Kidney epithelial cell (primary cell): ENCODE results near the gene SFSWAP. TPM values are rescaled to one million over a fixed set of nuclear protein-coding genes. Genes with fewer than 3 reads are reported as not detected.
"Not testable (repeated sequence)": the region's sequence is repeated elsewhere in the genome, so short reads cannot be mapped to it uniquely, and the experiment has no call there.

Experiments used
- DNase-seq: peaks from one replicate; pipeline ENCODE4 v3.0.0-alpha.2; 2010; ENCODE audit warnings: low read depth
- H3K27me3 ChIP-seq: 2 replicates; pipeline ENCODE4 v1.6.0; 2011; ENCODE audit warnings: low read length; ENCODE audit not compliant: control insufficient read depth, insufficient read depth
- H3K36me3 ChIP-seq: 2 replicates; pipeline ENCODE4 v1.5.1; 2011; ENCODE audit warnings: low read length; ENCODE audit not compliant: control insufficient read depth, insufficient read depth
- H3K4me3 ChIP-seq: 2 replicates; pipeline ENCODE4 v1.5.1; 2011; ENCODE audit warnings: low read depth, mild to moderate bottlenecking, control low read depth, low read length
- total RNA-seq: library from RNA; depleted of rRNA; stranded (reverse); fragments of >200 nt; gene quantifications from 2 replicates; pipeline ENCODE4 v1.2.3, GENCODE V29; 2015
- TF ChIP-seq, protein P1 (sequence below): IDR thresholded peaks from 2 replicates; pipeline ENCODE4 v1.5.1; 2011; ENCODE audit warnings: mild to moderate bottlenecking, moderate library complexity, low read length, control low read depth, inconsistent platforms; ENCODE audit not compliant: insufficient read depth, poor library complexity, severe bottlenecking

The SFSWAP gene
- total RNA-seq, 1 donor from 2014 or later: 27.7 TPM

GRCh38 chr12:131681257-131681620 lies 29.7 kb upstream of the SFSWAP start:
- no peaks in the 10 kb centered on the region for H3K27me3 ChIP-seq
- TF ChIP-seq, protein P1, sequence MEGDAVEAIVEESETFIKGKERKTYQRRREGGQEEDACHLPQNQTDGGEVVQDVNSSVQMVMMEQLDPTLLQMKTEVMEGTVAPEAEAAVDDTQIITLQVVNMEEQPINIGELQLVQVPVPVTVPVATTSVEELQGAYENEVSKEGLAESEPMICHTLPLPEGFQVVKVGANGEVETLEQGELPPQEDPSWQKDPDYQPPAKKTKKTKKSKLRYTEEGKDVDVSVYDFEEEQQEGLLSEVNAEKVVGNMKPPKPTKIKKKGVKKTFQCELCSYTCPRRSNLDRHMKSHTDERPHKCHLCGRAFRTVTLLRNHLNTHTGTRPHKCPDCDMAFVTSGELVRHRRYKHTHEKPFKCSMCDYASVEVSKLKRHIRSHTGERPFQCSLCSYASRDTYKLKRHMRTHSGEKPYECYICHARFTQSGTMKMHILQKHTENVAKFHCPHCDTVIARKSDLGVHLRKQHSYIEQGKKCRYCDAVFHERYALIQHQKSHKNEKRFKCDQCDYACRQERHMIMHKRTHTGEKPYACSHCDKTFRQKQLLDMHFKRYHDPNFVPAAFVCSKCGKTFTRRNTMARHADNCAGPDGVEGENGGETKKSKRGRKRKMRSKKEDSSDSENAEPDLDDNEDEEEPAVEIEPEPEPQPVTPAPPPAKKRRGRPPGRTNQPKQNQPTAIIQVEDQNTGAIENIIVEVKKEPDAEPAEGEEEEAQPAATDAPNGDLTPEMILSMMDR: no peak
- no peak overlapping the region for H3K4me3 ChIP-seq
- no peaks in the 10 kb centered on the region for H3K36me3 ChIP-seq
- no peak for DNase-seq

GRCh38 chr12:131681746-131682509 lies 29.0 kb upstream of the SFSWAP start:
- DNase-seq, H3K4me3 ChIP-seq, H3K27me3 ChIP-seq, H3K36me3 ChIP-seq: not testable (repeated sequence)

DNA sequence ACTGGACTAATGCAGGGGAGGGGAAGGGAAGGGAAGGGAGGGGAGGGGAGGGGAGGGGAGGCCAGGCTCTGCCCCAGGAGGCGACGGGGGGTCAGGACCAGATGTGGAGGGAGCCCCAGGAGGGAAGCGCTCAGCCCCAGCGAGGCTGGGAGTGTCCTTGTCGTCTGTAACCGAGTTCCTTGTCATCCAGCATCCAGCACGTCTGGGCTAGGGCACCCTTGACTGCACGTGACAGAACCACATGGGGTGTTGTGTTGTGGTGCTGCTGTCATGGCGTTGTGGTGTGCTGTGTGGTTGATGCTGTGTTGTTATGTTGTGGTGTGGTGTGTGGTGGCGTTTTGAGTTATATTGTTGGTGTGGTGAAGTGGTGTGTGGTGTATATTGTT lies 28.4 kb upstream of the SFSWAP start:
- no peaks in the 10 kb centered on the region for H3K36me3 ChIP-seq
- no peak for DNase-seq
- H3K4me3 ChIP-seq: no peak overlapping the region
- TF ChIP-seq, protein P1: no peak
- no peaks in the 10 kb centered on the region for H3K27me3 ChIP-seq

DNA sequence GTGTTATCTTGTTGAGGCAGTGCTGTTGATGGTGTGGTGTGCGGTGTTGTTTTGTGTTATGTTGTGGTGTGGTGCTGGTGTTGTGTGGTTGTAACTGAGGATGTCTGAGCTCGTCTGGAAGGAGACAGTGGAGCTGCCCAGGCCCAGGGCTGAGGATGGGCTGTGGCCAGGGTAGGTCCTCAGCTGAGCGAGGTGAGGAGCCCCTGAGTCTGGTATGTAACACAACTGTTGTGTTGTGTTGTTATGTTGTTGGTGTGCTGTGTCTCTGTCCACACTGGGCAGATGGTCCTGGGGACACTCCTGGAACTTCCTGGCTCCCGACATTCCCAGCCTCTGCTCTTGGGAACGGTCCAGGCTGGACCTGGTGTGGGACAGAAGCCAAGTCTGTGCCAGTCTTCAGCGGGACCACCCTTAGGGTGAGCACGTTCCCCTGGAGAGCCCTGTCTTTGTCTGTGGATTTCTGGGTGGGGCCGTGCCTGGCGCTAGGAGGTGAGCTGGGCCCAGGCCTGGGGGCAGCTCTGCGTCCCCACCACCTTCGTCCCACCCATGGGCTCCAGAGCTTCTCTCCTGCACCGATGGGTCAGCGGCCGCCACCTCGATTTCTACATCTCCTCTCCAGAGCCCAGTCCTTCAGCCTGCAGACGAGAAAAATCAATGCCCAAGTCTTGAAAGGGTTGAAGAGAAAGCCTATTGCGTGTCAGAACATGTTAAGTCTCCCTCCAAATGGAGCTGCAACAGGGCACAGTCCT lies 27.4 kb upstream of the SFSWAP start:
- no peaks in the 10 kb centered on the region for H3K27me3 ChIP-seq
- DNase-seq: no peak
- H3K4me3 ChIP-seq: no peak overlapping the region
- no peaks in the 10 kb centered on the region for H3K36me3 ChIP-seq
- TF ChIP-seq, protein P1: no peak

DNA sequence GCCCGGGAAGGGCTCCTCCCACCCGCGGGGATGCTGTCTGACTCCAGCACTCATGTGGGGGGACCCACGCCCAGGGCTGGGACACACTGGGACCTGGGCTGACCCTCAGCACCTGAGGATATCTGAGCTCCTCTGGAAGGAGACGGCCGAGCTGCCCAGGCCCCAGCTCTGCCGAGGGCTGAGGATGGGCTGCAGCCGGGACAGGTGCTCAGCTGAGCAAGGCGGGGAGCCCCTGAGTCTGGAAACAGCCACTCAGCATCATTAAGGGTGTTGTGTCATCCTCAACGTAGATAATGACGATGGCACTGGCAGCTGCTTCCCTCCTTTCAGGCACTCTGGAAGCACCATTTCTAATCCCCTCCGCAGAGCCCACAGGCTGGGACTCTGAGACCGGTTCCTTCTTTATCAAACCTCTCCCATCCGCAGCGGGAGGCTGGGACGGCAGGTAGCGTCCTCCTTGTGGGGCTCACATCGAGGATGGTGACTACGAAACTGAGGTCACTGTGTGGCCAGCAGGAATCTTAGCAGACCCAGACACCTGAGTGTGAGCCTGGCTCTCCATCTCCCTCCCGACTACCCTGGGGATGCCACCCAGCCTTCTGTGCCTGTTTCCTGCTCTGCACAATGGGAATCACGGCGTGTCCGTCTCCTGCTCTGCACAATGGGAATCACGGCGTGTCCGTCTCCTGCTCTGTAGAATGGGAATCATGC lies 26.7 kb upstream of the SFSWAP start:
- no peak overlapping the region for H3K4me3 ChIP-seq
- no peak for DNase-seq

More for the DNA sequence above, 26.7 kb upstream of the SFSWAP start:
- Histone ChIP-seq H3K36me3 (no peaks in the 10 kb centered on the region), H3K27me3 (no peaks in the 10 kb centered on the region)
- TF ChIP-seq, protein P1: no peak
